Measurements from ENCODE around the gene NRDC.

The NRDC gene, protein sequence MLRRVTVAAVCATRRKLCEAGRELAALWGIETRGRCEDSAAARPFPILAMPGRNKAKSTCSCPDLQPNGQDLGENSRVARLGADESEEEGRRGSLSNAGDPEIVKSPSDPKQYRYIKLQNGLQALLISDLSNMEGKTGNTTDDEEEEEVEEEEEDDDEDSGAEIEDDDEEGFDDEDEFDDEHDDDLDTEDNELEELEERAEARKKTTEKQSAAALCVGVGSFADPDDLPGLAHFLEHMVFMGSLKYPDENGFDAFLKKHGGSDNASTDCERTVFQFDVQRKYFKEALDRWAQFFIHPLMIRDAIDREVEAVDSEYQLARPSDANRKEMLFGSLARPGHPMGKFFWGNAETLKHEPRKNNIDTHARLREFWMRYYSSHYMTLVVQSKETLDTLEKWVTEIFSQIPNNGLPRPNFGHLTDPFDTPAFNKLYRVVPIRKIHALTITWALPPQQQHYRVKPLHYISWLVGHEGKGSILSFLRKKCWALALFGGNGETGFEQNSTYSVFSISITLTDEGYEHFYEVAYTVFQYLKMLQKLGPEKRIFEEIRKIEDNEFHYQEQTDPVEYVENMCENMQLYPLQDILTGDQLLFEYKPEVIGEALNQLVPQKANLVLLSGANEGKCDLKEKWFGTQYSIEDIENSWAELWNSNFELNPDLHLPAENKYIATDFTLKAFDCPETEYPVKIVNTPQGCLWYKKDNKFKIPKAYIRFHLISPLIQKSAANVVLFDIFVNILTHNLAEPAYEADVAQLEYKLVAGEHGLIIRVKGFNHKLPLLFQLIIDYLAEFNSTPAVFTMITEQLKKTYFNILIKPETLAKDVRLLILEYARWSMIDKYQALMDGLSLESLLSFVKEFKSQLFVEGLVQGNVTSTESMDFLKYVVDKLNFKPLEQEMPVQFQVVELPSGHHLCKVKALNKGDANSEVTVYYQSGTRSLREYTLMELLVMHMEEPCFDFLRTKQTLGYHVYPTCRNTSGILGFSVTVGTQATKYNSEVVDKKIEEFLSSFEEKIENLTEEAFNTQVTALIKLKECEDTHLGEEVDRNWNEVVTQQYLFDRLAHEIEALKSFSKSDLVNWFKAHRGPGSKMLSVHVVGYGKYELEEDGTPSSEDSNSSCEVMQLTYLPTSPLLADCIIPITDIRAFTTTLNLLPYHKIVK

DNA sequence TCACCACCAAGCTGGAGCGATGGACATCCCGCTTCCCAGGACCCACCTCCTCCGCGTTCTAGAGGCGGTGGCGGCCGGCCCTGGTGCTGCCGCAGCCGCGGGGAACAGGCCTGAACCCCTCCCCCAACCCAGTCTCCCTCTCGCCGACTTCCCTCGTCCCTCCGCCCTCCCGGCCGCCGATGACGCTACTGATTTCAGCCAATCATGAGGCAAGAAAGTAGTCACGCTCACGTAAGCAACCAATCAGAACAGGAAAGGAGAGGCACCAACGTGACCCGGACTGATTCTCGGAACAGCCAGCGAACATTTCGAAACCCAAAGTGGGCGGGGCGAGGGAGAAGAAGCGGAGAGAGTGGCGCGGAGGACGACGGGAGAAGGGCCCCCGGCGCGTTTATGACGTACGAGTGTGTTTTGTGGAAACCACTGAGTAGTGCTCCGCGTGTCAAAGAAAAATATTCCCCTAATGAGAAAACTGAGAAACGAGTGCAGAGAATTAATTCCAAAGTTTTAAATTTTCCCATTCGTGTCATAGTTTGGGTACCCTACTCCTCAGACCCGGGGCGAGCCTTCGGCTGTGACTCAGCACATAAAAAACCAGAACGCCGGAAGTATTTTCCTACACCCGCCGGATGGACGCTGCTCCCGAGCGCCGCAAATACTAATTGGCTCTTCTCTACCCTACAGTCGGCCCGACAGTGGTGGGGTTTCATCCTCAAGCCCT is at the start of gene NRDC:
NRDC (minus strand) TSS at position 112 of the 721 bp plus-strand sequence. CDS start 112 bp downstream, outside the sequence.
- DNase-seq (ENCODE audit: low read depth in 1 of 2, low spot score in 1 of 2): peak; percentile 96 to 100

DNA sequence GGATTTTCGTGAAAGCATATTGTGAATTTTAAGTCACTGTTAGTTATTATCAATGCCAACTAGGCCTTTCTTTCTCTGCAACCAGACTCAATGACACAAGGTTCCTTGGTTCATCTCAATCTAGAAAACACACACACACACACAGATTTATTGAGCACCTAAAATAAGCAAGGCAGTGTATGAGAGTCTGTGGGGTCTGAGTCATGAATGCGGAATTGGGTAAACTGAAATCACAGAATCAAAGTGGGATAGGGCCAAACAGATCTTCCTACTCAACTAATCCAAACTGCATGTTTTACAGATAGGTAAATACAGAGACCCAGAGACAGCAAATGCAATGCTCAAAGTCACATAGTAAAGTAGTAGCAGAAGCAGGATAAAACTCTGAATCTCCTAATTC is 48.5 kb upstream of the NRDC start:
- DNase-seq (ENCODE audit: low read depth in 1 of 2, low spot score in 1 of 2): no peak

DNA sequence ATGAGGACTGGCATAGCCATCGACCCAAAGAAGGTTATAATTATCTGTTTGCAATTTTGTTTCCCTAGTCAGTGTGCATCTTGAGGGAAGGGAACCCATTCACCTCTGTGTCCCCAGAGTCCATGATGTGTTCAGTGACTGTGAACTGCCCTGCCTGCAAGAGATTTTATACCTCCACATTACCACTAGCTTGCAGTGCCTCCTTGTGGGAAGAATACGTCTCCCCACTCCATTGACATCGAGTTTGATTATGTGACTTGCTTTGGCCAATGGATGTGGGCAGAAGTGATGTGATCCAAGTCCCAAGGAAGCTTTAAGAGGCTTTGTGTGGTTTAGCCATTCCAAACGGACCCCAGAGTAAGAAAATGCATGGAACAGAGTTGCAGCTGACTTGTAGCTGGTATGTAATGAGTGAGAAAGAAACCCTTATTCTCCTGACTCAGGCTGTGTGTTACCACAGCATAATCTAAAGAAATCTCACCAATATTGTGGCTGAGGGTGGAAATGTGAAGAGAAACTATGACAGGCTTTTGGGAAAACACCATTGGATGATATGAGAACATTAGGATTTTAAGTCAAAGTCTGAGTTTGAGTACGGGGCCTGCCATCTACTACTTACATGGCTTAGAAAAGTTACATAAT is 47.8 kb upstream of the NRDC start:
- no peak for DNase-seq (ENCODE audit: low read depth in 1 of 2, low spot score in 1 of 2)

DNA sequence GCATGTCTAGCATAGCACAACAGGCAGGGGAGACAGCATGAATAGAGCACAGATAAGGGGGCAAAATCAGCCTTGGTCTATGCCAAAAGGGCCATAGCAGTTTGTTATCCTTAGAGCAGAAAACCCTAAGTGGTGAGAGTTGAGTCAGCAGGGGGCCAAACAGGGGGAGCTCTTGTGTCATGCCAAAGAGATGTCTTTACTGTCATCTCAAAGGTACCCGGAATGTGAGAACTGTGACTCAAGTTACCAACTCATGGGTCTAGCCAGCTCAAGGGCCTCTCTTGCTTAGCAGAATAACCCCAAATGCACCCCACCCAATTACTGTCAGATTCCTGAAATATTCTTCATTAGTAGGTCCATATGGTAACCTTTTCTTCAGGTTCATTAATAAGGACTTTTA is 45.9 kb upstream of the NRDC start:
- no peak for DNase-seq (ENCODE audit: low read depth in 1 of 2, low spot score in 1 of 2)

GRCh38 chr1:51922040-51922439 is 43.5 kb upstream of the NRDC start:
- DNase-seq (ENCODE audit: low read depth in 1 of 2, low spot score in 1 of 2): no peak

GRCh38 chr1:51920130-51920529 is 41.6 kb upstream of the NRDC start:
- DNase-seq (ENCODE audit: low read depth in 1 of 2, low spot score in 1 of 2): no peak

DNA sequence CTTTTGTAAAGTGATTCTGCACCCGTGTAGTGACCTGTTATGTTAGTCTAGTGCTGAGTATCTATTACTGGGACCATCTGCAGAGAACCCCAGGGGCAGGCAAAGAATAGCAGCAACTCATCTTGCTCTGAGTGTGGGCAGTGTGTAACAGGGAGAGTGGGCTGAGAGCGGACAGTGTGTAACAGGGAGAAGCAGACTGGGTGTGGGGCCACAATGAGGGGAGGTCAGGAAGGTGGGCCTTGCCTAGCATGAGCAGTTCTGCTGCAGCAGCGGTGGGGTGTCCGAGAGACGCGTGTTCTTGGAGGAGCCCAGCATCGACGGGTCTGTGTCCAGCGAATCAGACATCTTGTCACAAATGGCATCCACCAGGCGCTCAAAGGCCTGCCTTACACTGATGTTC is 41.2 kb upstream of the NRDC start:
- DNase-seq (ENCODE audit: low read depth in 1 of 2, low spot score in 1 of 2): no peak

DNA sequence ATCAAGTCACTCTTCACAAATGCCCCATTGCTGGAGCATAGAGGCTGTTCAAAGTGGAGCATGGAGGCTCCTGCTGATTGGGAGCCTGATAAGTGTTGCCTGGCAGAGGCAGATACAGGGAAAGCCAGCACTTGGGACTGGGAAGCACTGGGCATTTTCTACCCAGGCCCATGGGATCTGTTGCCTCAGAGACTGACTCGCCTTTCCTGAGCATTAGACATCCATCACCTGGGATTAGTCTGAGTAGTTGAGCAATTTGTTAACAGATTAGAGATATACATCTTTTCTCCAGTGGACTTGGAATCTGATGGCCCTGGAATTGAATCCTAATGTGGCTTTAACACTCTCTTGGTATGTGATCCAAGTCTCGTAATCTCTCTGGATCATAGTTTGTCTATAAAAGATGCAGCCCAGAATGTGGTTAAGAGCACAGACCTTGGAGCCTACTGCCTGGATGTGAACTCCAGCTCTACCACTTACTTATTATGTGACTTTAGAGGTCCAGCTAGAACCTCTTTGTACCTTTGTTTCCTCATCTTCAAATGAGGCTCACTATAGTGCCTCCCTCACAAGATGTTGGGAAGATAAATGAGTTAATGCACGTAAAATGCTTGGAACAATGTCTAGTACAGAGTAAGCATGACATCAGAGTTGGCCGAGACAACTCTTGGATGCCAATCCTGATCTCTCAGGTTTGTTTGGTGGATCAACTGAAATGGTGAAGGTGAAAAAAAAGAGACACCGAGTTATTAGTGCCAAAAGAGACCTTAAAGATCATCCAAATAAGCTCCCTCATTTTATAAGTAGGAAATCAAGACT is 38.3 kb upstream of the NRDC start:
- no peak for DNase-seq (ENCODE audit: low read depth in 1 of 2, low spot score in 1 of 2)

- DNase-seq (ENCODE audit: low read depth in 1 of 2, low spot score in 1 of 2): no peak
Measured at GRCh38 chr1:51915951-51916350, 37.4 kb upstream of the NRDC start.

DNA sequence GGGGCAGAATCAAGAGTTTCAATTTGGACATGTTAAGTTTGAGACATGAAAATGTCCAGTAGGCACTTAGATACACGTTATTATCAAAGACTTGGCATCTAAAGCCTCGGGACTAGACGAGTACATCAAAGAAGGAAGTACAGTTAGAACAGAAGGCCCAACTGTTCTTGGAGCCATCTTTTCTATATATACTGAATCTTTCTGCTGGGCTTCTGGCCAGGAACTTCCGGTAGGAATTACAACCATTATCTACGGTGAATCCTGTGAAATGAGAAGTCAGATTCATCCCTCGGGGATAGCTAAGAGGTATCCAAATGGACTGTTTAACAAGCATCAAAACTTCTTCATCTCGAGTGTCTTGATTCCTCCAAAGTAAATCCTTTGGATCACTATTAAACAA is 34.4 kb upstream of the NRDC start:
- DNase-seq (ENCODE audit: low read depth in 1 of 2, low spot score in 1 of 2): no peak

GRCh38 chr1:51910221-51911000 is 31.9 kb upstream of the NRDC start:
- no peak for DNase-seq (ENCODE audit: low read depth in 1 of 2, low spot score in 1 of 2)

DNA sequence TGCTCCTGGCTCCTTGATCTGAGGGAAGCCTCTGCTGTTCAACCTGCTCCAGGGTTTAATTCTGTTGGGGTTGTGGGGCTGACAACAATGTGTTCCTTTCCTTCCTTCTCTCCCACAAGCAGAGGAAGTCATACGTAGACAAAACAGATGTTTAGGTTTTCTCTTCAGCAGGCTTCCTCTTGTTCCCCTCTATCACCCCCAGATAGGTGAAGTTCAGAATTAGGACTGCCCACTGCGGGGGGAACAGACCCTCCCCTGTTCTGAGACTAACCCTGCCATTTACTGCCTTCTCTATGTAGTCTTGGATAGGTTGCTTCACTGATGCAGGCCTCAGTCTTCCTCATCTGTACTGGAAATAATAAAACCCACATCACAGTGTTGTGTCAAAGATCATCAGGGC is 30.0 kb upstream of the NRDC start:
- DNase-seq (ENCODE audit: low read depth in 1 of 2, low spot score in 1 of 2): no peak

GRCh38 chr1:51907079-51907702 is 28.7 kb upstream of the NRDC start:
- DNase-seq (ENCODE audit: low read depth in 1 of 2, low spot score in 1 of 2): no peak

GRCh38 chr1:51906306-51907078 is 28.0 kb upstream of the NRDC start:
- DNase-seq (ENCODE audit: low read depth in 1 of 2, low spot score in 1 of 2): no peak

DNA sequence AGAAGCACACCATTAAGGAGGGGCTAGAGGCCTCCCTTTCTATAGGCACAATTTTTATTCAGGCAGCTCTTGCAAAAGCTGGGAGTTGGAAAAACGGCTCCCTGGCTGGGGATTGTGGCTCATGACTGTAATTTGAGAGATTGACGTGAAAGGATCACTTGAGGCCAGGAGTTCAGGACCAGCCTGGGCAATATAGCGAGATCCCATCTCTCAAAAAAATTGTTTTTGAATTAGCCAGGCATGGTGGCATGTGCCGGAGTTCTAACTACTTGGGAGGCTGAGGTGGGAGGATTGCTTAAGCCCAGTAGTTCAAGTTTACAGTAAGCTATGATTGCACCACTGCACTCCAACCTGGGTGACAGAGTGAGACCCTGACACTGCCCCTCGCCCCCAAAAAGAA is 23.9 kb upstream of the NRDC start:
- no peak for DNase-seq (ENCODE audit: low read depth in 1 of 2, low spot score in 1 of 2)

GRCh38 chr1:51901151-51901550 is 22.6 kb upstream of the NRDC start:
- no peak for DNase-seq (ENCODE audit: low read depth in 1 of 2, low spot score in 1 of 2)

DNA sequence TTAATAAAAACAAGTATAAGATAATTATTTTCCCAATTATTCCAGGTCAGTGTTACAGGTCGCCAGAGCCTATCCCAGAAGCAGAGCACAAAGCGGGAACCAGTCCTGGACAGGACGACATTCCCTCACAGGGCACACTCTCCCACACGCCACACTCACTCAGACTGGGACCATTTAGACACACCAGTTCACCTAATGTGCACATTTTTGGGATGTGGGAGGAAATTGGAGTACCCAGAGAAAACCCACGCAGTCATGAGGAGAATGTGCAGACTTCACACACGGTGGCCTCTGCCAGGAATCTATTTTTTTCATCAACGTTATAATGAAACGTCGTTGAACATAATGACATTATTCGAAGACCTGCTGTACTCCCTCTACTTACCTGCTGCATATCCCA is 20.5 kb upstream of the NRDC start:
- no peak for DNase-seq (ENCODE audit: low read depth in 1 of 2, low spot score in 1 of 2)

All from activated CD4-positive, alpha-beta T cell treated with anti-CD3 and anti-CD28 coated beads, Interleukin-2, amount 50 U/mL, for 24 hours (primary cell).